Ishikawa (cell line): Measurements from ENCODE around the gene ATP5PO.

Experiments used
- CEBPB ChIP-seq: IDR thresholded peaks from 2 replicates; pipeline ENCODE4 v1.6.1; 2012
- CREB1 ChIP-seq: IDR thresholded peaks from 2 replicates; pipeline ENCODE4 v1.6.1; 2012; ENCODE audit warnings: low read depth
- EGR1 ChIP-seq: IDR thresholded peaks from 2 replicates; pipeline ENCODE4 v1.6.1; 2012
- EP300 ChIP-seq: IDR thresholded peaks from 2 replicates; pipeline ENCODE4 v1.6.1; 2012; ENCODE audit warnings: borderline replicate concordance
- FOXM1 ChIP-seq: IDR thresholded peaks from 2 replicates; pipeline ENCODE4 v1.6.1; 2012; ENCODE audit warnings: low read depth, borderline replicate concordance
- MAX ChIP-seq: IDR thresholded peaks from 2 replicates; pipeline ENCODE4 v1.6.1; 2012
- NFIC ChIP-seq: IDR thresholded peaks from 2 replicates; pipeline ENCODE4 v1.6.1; 2012
- RAD21 ChIP-seq: IDR thresholded peaks from 2 replicates; pipeline ENCODE4 v1.6.1; 2012; ENCODE audit warnings: low read depth
- REST ChIP-seq: IDR thresholded peaks from 2 replicates; pipeline ENCODE4 v1.6.1; 2012; ENCODE audit warnings: low read depth, mild to moderate bottlenecking
- TAF1 ChIP-seq: IDR thresholded peaks from 2 replicates; pipeline ENCODE4 v1.6.1; 2012; ENCODE audit warnings: low read depth, mild to moderate bottlenecking
- TCF12 ChIP-seq: IDR thresholded peaks from 2 replicates; pipeline ENCODE4 v1.6.1; 2012; ENCODE audit warnings: low read depth
- TEAD4 ChIP-seq: IDR thresholded peaks from 2 replicates; pipeline ENCODE4 v1.6.1; 2012
- USF1 ChIP-seq: IDR thresholded peaks from 2 replicates; pipeline ENCODE4 v1.6.1; 2012
- YY1 ChIP-seq: IDR thresholded peaks from 2 replicates; pipeline ENCODE4 v1.6.1; 2012; ENCODE audit warnings: low read depth
- ZBTB7A ChIP-seq: IDR thresholded peaks from 2 replicates; pipeline ENCODE4 v1.6.1; 2012; ENCODE audit warnings: low read depth

ATP5PO gene

GRCh38 chr21:33915368-33916199 is at the start of gene ATP5PO:
TSS of gene ATP5PO (minus strand) at chr21:33915804. CDS start at chr21:33915763, 41 bp downstream.
- TF ChIP-seq CEBPB = no peak
- TF ChIP-seq YY1 = peak; percentile 93
- TF ChIP-seq TEAD4 = no peak
- TF ChIP-seq EP300 = no peak
- TF ChIP-seq ZBTB7A = no peak
- peak; percentile 94 for TF ChIP-seq TAF1
- peak; percentile 77 for TF ChIP-seq EGR1
- 0 out of 2 replicates have a peak, but pooled peaks have one; percentile 3 for TF ChIP-seq USF1
- TF ChIP-seq FOXM1 = no peak
- no peak for TF ChIP-seq CREB1
- peak; percentile 22; the same call in 1 of the 2 replicates for TF ChIP-seq TCF12
- TF ChIP-seq MAX = peak; percentile 60

GRCh38 chr21:33964706-33965325 is 49.2 kb upstream of the ATP5PO start:
- no peak for TF ChIP-seq YY1
- no peak for TF ChIP-seq TEAD4
- TF ChIP-seq REST = no peak
- no peak for TF ChIP-seq MAX
- TF ChIP-seq RAD21 = no peak
- no peak for TF ChIP-seq USF1
- TF ChIP-seq ZBTB7A = no peak
- no peak for TF ChIP-seq FOXM1
- TF ChIP-seq NFIC = no peak
- no peak for TF ChIP-seq CEBPB
- TF ChIP-seq EP300 = no peak

- TF ChIP-seq TEAD4 (no peak), EP300 (no peak), CREB1 (no peak), MAX (no peak), TAF1 (no peak)
Observed at GRCh38 chr21:33963848-33964555, 48.4 kb upstream of the ATP5PO start.

- TF ChIP-seq NFIC (no peak), TEAD4 (no peak), CEBPB (no peak), EP300 (no peak), ZBTB7A (no peak), REST (no peak), YY1 (no peak), RAD21 (no peak), CREB1 (no peak)
Observed at GRCh38 chr21:33962290-33962689, 46.7 kb upstream of the ATP5PO start.

GRCh38 chr21:33961061-33961460 is 45.5 kb upstream of the ATP5PO start:
- TF ChIP-seq TEAD4 = no peak
- no peak for TF ChIP-seq CREB1
